ENCODE measurements around the gene OXTR.

The OXTR gene

GRCh38 chr3:8712045-8712907, 57.1 kb downstream of the OXTR start:
- no peak for DNase-seq (ENCODE audit: low spot score)

DNA sequence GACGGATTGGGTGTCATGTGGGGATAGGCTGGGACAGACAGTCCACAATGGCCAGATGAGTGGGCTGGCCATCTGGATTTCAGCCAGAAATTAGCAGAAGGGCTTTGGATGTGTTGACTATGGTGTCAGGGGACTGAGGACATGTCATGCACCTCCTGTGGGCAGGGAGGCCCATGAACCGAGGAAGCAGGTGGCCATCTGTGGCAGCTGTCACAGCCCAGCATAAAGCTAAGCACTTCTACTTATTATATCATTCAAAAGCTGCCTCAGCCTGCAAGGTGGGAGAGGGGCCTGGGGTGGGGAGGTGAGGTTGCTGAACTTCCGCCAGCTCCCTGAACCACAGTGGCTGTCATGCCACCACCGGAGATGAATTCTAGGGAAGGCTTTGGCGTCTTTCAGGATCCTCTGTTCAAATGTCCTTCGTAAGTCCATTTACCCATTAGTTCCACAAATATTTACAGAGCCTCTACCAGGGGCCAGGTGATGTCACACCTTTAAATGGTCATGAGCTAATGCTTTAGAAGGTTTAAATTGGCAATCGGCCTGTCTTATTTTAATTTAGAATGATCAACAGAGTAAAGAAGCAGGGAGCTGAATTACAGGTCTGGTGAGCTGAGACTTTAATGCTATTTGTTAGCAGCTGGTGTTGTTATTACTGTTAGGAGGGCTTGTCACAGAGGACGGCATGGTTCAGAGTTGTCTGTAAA, 59.5 kb downstream of the OXTR start:
- DNase-seq (ENCODE audit: low spot score): no peak

- DNase-seq (ENCODE audit: low spot score): no peak
Observed at GRCh38 chr3:8709287-8709686, 60.1 kb downstream of the OXTR start.

DNA sequence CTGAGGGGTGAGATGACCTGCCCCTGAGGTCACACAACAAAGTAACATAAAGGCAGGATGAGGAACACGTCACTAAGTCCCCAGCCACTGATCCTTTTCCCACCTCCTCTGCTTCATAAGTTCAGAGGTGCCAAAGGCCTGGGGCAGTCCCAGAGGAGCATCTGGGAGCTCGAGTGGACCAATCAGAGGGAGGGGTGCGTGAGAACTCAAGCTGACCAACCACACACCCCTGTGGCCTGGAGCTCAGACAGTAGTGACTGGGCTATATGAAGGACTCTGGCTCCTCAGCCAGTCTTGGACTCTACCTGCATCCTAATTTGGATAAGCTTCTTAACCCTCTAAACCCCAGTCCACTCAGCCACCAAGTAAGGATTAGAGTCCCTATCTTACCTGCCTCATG, 63.8 kb downstream of the OXTR start:
- DNase-seq (ENCODE audit: low spot score): no peak

DNA sequence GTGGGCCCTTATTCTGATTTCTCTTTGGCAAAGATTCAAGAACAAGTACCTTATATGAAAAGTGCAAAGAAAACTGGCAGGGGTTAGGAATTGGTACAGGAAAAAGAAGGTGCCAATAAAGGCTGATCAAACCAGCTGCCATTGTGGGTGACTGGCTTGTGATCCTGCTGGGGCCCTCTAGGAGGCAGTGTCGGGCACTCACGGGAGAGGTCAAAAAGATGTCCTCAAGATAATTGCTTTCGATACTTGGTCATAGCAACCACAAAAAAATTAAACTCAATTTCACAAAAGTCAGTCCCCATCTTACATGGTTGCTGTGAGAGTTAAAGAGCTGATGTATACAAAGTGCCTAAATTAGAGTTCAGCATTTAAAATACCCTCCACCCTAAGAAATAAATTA, 66.9 kb downstream of the OXTR start:
- DNase-seq (ENCODE audit: low spot score): no peak
